Psoas muscle (tissue), 8 donors: ENCODE results near the gene C4orf17. TPM values are rescaled to one million over a fixed set of nuclear protein-coding genes. Genes with fewer than 3 reads are reported as not detected.

Experiments used
- ATAC-seq, 4 donors: fragments of 200-7000 bp; cut with Tn5 transposase; one replicate each; pipeline ENCODE4 v1.9.1; 2020; ENCODE audit warnings: moderate library complexity in 3 of 4, mild to moderate bottlenecking in 2 of 4
- DNase-seq, 2 donors: peaks; one replicate each; pipeline ENCODE4 v3.0.0-alpha.2; 2020
- H3K27ac ChIP-seq: fragments of 200-600 bp; one replicate; pipeline ENCODE4 v1.8.0; 2022
- H3K27me3 ChIP-seq, 3 donors: fragments of 200-600 bp in 1 of 3; one replicate each; pipeline versions ENCODE4 v1.6.1 to v1.8.0; 2013 to 2022; ENCODE audit warnings: low read length in 2 of 3, mild to moderate bottlenecking in 2 of 3, moderate library complexity in 1 of 3; ENCODE audit not compliant: insufficient read depth in 3 of 3
- H3K36me3 ChIP-seq, 2 donors: fragments of 200-600 bp in 1 of 2; one replicate each; pipeline versions ENCODE4 v1.6.1 to v1.8.0; 2013 to 2022; ENCODE audit warnings: low read depth in 1 of 2, mild to moderate bottlenecking in 1 of 2, moderate library complexity in 1 of 2; ENCODE audit not compliant: insufficient read depth in 1 of 2
- H3K4me1 ChIP-seq: fragments of 200-600 bp; one replicate; pipeline ENCODE4 v1.8.0; 2022
- H3K4me3 ChIP-seq: fragments of 200-600 bp; one replicate; pipeline ENCODE4 v1.8.0; 2022; ENCODE audit warnings: mild to moderate bottlenecking
- H3K9me3 ChIP-seq: fragments of 200-600 bp; one replicate; pipeline ENCODE4 v1.8.0; 2022
- WGBS, 3 donors: extraction: QIAGEN DNeasy Blood & Tissue Kit; methylation state at CpG; one replicate each; pipeline versions ENCODE4 v1.1.6 to v1.1.7; 2013; 5-methylcytosine and 5-hydroxymethylcytosine counted together
- intact Hi-C, 2 donors: fragments of 100-400 bp; cut with DNase I; formaldehyde crosslinking; loops; one replicate each; pipeline versions ENCODE4 v1.11.0 to v1.14.2; 2022
- polyA plus RNA-seq, 3 donors: library from polyadenylated mRNA; stranded (reverse); fragments of 200-250 nt; gene quantifications; one replicate each; pipeline ENCODE4 v1.2.3, GENCODE V29; 2013
- total RNA-seq, 4 donors: library from RNA; stranded (reverse); fragmentation: NEBNext Ultra II Directional in 2 of 4; extraction: Animal tissue kit (Norgen Biotek cat#: 25700) in 2 of 4; gene quantifications; one replicate each; pipeline versions ENCODE4 v1.2.1 to v1.2.4, GENCODE V29; 2021 to 2023
- TF ChIP-seq, protein P1 (sequence below): fragments of 200-600 bp; IDR thresholded peaks from one replicate; pipeline ENCODE4 v1.8.0; 2022; ENCODE audit warnings: antibody characterized with exemption
- donor health status: healthy with polysubstance abuse.
- donor health status: DM: no; HTN: no; CAD: no; lungs with moderate emphysema.
- donor health status: Bipolar disorder and iron deficiency.
- donor health status: healthy.
- donor health status: DM: yes; HTN: yes; CAD: no.
- donor health status: DM: no; HTN: no; CAD: no.
- donor health status: DM: no; HTN: no; CAD: no.
- donor health status: DM: yes; HTN: yes; CAD: no.

The C4orf17 gene
- total and polyA plus RNA-seq, 7 donors = not detected

DNA sequence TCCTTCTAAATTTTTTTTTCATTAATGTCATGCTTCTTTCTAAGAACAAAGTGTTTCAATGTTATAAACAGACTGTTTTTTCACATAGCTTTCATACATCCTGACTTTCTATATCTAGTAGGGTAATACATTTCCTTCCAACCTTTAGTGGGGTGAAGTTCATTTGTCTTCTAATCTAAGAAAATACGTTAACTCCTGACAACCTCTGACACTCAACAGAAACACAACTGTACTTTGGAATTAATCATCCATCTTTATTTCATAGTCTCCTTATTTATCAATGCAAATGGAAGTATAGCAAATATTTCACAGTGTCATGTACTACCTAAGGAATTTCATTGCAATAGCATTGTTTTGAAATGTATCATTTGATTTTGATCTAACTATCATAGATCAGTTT, 61.1 kb downstream of the C4orf17 start:
- no peaks in the 10 kb centered on the region for H3K36me3 ChIP-seq
- no peaks in the 10 kb centered on the region for H3K27me3 ChIP-seq
- no peaks in the 10 kb centered on the region for H3K9me3 ChIP-seq
- H3K4me1 ChIP-seq = peaks cover 21% of the 10 kb centered on the region
- ATAC-seq (no peak), DNase-seq (no peak)
- H3K4me3 ChIP-seq = no peak overlapping the region
- intact Hi-C loops = loop anchor here in 1 of 2 donors (5.0 kb wide), 2 partner anchors 35 to 50 kb away; no protein-coding TSS in a partner anchor
- TF ChIP-seq, protein P1, sequence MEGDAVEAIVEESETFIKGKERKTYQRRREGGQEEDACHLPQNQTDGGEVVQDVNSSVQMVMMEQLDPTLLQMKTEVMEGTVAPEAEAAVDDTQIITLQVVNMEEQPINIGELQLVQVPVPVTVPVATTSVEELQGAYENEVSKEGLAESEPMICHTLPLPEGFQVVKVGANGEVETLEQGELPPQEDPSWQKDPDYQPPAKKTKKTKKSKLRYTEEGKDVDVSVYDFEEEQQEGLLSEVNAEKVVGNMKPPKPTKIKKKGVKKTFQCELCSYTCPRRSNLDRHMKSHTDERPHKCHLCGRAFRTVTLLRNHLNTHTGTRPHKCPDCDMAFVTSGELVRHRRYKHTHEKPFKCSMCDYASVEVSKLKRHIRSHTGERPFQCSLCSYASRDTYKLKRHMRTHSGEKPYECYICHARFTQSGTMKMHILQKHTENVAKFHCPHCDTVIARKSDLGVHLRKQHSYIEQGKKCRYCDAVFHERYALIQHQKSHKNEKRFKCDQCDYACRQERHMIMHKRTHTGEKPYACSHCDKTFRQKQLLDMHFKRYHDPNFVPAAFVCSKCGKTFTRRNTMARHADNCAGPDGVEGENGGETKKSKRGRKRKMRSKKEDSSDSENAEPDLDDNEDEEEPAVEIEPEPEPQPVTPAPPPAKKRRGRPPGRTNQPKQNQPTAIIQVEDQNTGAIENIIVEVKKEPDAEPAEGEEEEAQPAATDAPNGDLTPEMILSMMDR = no peak
- 61 to 69% (median 63%) methylated on average over 1 of the region's 1 CpG for WGBS, 3 donors
- no peak overlapping the region for H3K27ac ChIP-seq

DNA sequence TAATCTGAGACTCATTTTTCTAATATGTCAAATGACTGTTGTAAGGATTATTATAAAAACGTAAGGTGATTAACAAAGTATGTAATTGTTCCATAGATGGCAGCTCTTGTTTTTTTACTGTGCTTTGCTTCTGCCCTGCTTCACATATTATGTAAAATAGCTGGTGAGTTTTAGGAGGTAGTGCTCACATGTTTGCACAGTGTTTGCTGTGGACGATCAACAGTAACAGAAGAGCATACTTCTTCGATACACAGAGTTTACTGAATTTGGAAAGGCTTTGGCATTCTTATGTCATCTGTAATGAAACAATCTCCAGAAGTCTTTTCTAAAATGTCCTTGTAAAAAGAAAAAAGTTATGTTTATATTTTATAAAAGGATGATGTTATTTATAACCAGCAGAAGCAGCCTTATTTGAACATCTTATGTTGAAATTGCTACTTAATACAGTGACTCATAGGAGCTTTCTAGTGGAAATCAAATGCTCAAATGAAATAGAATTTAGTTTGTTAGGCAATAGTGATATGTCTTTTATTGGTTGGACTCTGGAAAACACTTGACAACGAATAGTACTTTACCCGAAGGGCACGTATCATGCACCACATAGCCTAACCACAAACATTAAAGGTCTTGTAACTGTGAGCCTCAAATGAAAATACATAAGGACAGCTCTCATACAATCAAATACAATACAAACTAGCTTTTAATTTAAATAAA, 61.9 kb downstream of the C4orf17 start:
- TF ChIP-seq, protein P1 = no peak
- intact Hi-C loops = loop anchor here in 1 of 2 donors (5.0 kb wide), 2 partner anchors 35 to 50 kb away; no protein-coding TSS in a partner anchor
- H3K9me3 ChIP-seq = no peaks in the 10 kb centered on the region
- ATAC-seq = peak in 3 of 4 donors; percentile 52 to 75 (median 56)
- peaks cover 17% of the 10 kb centered on the region for H3K4me1 ChIP-seq
- WGBS, 3 donors = 55 to 71% (median 61%) methylated on average over 6 of the region's 6 CpGs
- peak overlapping the region; percentile 17 for H3K4me3 ChIP-seq
- no peaks in the 10 kb centered on the region for H3K36me3 ChIP-seq
- DNase-seq = no peak
- H3K27me3 ChIP-seq = no peaks in the 10 kb centered on the region
- H3K27ac ChIP-seq = peak overlapping the region; percentile 57

DNA sequence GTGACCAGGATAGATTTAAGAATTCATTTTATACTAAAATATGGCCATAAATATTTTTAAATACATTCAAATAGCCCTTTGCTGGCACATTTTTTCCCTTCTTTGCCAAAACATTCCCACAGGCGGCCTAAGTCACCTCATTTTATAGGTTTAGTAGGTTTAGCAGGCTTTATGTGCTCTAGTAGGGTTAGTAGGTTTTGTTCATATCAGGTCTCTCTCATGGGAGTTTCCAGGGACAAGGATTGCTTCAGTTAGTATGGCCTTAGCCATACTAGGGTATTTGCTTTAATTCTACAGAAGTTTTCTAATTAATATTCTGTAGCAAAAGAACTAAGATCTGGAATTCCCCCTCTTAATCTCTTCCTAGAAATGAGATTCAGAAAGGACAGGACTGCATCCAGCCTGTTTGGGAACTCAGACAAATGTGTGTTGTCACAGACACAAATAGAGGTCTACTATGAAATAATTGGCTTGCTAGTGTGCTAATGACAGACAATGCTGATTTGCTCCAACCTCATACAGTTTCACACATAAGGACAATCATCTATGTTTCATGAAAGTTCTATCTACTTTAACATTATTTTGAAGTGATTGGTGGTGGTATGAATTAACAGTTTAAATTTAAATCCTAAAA, 63.0 kb downstream of the C4orf17 start:
- Histone ChIP-seq H3K27ac (peak overlapping the region; percentile 57), H3K36me3 (no peaks in the 10 kb centered on the region), H3K27me3 (no peaks in the 10 kb centered on the region), H3K4me1 (peaks cover 14% of the 10 kb centered on the region), H3K9me3 (no peaks in the 10 kb centered on the region), H3K4me3 (peak overlapping the region; percentile 5)
- WGBS, 3 donors = 23 to 50% (median 48%) methylated on average over 1 of the region's 1 CpG
- ATAC-seq = peak in 3 of 4 donors; percentile 71 to 90 (median 88)
- TF ChIP-seq, protein P1 = no peak
- intact Hi-C loops = loop anchor here in 1 of 2 donors (5.0 kb wide), 2 partner anchors 33 to 48 kb away; no protein-coding TSS in a partner anchor
- no peak for DNase-seq

DNA sequence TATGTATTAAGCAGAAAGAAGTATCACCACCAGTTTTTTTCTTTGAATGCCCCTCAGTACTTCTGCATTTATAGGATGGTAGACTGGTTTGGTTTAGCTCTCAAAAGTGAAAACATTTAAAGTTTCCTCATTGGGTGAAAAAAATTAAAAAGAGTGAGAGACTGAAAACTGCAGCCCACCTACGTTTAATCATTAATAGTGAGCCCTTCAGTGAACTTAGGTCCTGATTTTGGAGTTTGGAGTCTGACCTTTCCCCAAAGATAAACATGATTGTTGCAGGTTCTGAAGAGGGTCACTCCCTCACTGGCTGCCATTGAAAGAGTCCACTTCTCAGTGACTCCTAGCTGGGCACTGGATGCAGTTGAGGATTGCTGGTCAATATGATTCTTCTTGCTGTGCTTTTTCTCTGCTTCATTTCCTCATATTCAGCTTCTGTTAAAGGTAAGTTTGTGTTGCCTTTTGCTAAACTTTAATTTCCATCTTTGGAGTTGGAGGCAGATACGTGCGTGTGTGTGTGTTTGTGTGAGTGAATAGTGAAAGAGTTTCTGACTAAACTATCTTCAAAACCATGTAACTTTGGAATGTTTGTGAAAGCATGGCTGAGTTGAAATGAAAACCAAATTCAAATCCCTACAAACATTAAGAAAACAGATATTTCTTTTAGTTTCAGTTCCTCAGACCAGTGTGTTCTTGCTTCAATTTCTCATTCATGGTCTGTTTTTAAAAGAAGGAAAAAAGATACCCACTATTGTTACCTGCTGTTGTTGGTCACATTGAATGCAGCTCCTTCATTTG, 63.9 kb downstream of the C4orf17 start, which contains the start of gene MTTP:
MTTP (plus strand) TSS at position 295 of the 795 bp plus-strand sequence; CDS start at position 381, 86 bp downstream.
- no peaks in the 10 kb centered on the region for H3K27me3 ChIP-seq
- intact Hi-C loops = loop anchor here in 1 of 2 donors (5.0 kb wide), 2 partner anchors 33 to 48 kb away; no protein-coding TSS in a partner anchor
- peaks cover 14% of the 10 kb centered on the region for H3K4me1 ChIP-seq
- DNase-seq = no peak
- ATAC-seq = no peak
- no peaks in the 10 kb centered on the region for H3K36me3 ChIP-seq
- peak within 1 kb of the TSS; percentile 57 for H3K27ac ChIP-seq
- WGBS, 3 donors = 83 to 87% (median 86%) methylated on average over 3 of the region's 3 CpGs
- peak within 1 kb of the TSS; percentile 5 for H3K4me3 ChIP-seq
- no peaks in the 10 kb centered on the region for H3K9me3 ChIP-seq
- TF ChIP-seq, protein P1 = no peak
